ENCODE results near the gene LCN15.
"Not testable (repeated sequence)": the region's sequence is repeated elsewhere in the genome, so short reads cannot be mapped to it uniquely, and the experiment has no call there.

Gene LCN15

GRCh38 chr9:136755302-136756133 is 8.8 kb downstream of the LCN15 start:
- DNase-seq (ENCODE audit: low spot score), result not testable (repeated sequence)

- DNase-seq (ENCODE audit: low spot score), result no peak
These were observed 9.6 kb downstream of the LCN15 start for GRCh38 chr9:136754626-136755301.

GRCh38 chr9:136754059-136754572 is 10.2 kb downstream of the LCN15 start:
- DNase-seq (ENCODE audit: low spot score), result no peak

GRCh38 chr9:136753371-136754058 is 10.8 kb downstream of the LCN15 start:
- no peak for DNase-seq (ENCODE audit: low spot score)

- no peak for DNase-seq (ENCODE audit: low spot score)
These were observed 12.5 kb downstream of the LCN15 start for GRCh38 chr9:136751814-136752213.

- DNase-seq (ENCODE audit: low spot score), result no peak
These were observed 13.1 kb downstream of the LCN15 start for GRCh38 chr9:136751244-136751643.

GRCh38 chr9:136750526-136750925 is 13.8 kb downstream of the LCN15 start:
- no peak for DNase-seq (ENCODE audit: low spot score)

- no peak for DNase-seq (ENCODE audit: low spot score)
These were observed 15.4 kb downstream of the LCN15 start for GRCh38 chr9:136748666-136749611.

- no peak for DNase-seq (ENCODE audit: low spot score)
These were observed 16.1 kb downstream of the LCN15 start, which contains the start of gene LCN6 for GRCh38 chr9:136748201-136748600. Gene LCN6, minus strand, starts transcription at chr9:136748525. Its CDS starts 42 bp downstream, at chr9:136748483.

GRCh38 chr9:136747161-136748060 is 16.9 kb downstream of the LCN15 start:
- DNase-seq (ENCODE audit: low spot score), result no peak

- DNase-seq (ENCODE audit: low spot score), result no peak
These were observed 17.7 kb downstream of the LCN15 start for GRCh38 chr9:136746621-136747020.

GRCh38 chr9:136746155-136746490 is 18.2 kb downstream of the LCN15 start:
- DNase-seq (ENCODE audit: low spot score), result no peak

GRCh38 chr9:136745389-136746154 is 18.7 kb downstream of the LCN15 start:
- no peak for DNase-seq (ENCODE audit: low spot score)

- no peak for DNase-seq (ENCODE audit: low spot score)
These were observed 19.5 kb downstream of the LCN15 start for GRCh38 chr9:136744773-136745172.

GRCh38 chr9:136743639-136744211 is 20.6 kb downstream of the LCN15 start:
- no peak for DNase-seq (ENCODE audit: low spot score)

- no peak for DNase-seq (ENCODE audit: low spot score)
These were observed 21.5 kb downstream of the LCN15 start, which contains the start of gene LCN10 for GRCh38 chr9:136742591-136743391. Gene LCN10, minus strand, starts transcription at chr9:136742940. Its CDS starts 37 bp downstream, at chr9:136742903.

- no peak for DNase-seq (ENCODE audit: low spot score)
These were observed 22.3 kb downstream of the LCN15 start for GRCh38 chr9:136741883-136742571.
